Heart right ventricle (tissue), 16 donors: ENCODE measurements around the gene KCNIP1. TPM values are rescaled to one million over a fixed set of nuclear protein-coding genes. Genes with fewer than 3 reads are reported as not detected.

Experiments used
- ATAC-seq, 8 donors: fragments of 200-7000 bp; cut with Tn5 transposase; one replicate each; pipeline ENCODE4 v1.9.1; 2020; ENCODE audit warnings: mild to moderate bottlenecking in 8 of 8, moderate library complexity in 8 of 8, moderate number of reproducible peaks in 1 of 8
- DNase-seq, 2 donors: peaks; one replicate each; pipeline ENCODE4 v3.0.0-alpha.2; 2020
- H3K27ac ChIP-seq, 10 donors: fragments of 200-600 bp; sonication (generic) in 2 of 10; one replicate each; pipeline versions ENCODE4 v1.5.0 to v1.8.0; 2020 to 2022; ENCODE audit warnings: mild to moderate bottlenecking in 3 of 10
- H3K27me3 ChIP-seq, 7 donors: fragments of 200-600 bp; one replicate each; pipeline ENCODE4 v1.8.0; 2021 to 2022; ENCODE audit warnings: mild to moderate bottlenecking in 2 of 7
- H3K36me3 ChIP-seq, 9 donors: fragments of 200-600 bp; sonication (generic) in 1 of 9; one replicate each; pipeline versions ENCODE4 v1.5.0 to v1.8.0; 2020 to 2022; ENCODE audit warnings: mild to moderate bottlenecking in 2 of 9
- H3K4me1 ChIP-seq, 9 donors: fragments of 200-600 bp; sonication (generic) in 1 of 9; one replicate each; pipeline versions ENCODE4 v1.5.0 to v1.8.0; 2020 to 2022; ENCODE audit warnings: mild to moderate bottlenecking in 4 of 9
- H3K4me3 ChIP-seq, 10 donors: fragments of 200-600 bp; sonication (generic) in 2 of 10; one replicate each; pipeline versions ENCODE4 v1.5.0 to v1.8.0; 2020 to 2022; ENCODE audit warnings: mild to moderate bottlenecking in 7 of 10, moderate library complexity in 2 of 10
- H3K9me3 ChIP-seq, 11 donors: fragments of 200-600 bp in 10 of 11; sonication (generic) in 2 of 11; one replicate each; pipeline versions ENCODE4 v1.5.0 to v1.8.0; 2013 to 2022; ENCODE audit warnings: mild to moderate bottlenecking in 2 of 11, control low read depth in 1 of 11, moderate library complexity in 1 of 11
- whole genome bisulfite sequencing, 2 donors: extraction: QIAGEN DNeasy Blood & Tissue Kit; methylation state at CpG; one replicate each; pipeline ENCODE4 v1.1.7; 2013; ENCODE audit warnings: inconsistent platforms in 1 of 2; 5-methylcytosine and 5-hydroxymethylcytosine counted together
- intact Hi-C, 10 donors: fragments of 100-400 bp; cut with DNase I; formaldehyde crosslinking; loops; one replicate each; pipeline versions ENCODE4 v1.11.1 to v1.14.2; 2022
- polyA plus RNA-seq, 2 donors: library from polyadenylated mRNA; stranded (reverse); fragments of 200-250 nt; gene quantifications; one replicate each; pipeline ENCODE4 v1.2.3, GENCODE V29; 2013
- total RNA-seq, 10 donors: library from RNA; stranded (reverse); fragmentation: NEBNext Ultra II Directional in 3 of 10; extraction: Animal tissue kit (Norgen Biotek cat#: 25700) in 3 of 10; gene quantifications; one replicate each; pipeline versions ENCODE4 v1.2.1 to v1.2.4, GENCODE V29; 2021 to 2023
- TF ChIP-seq, protein P1 (sequence below), 9 donors: fragments of 200-600 bp; sonication (generic) in 2 of 9; IDR thresholded peaks; one replicate each; pipeline versions ENCODE4 v1.5.0 to v1.8.0; 2021 to 2022; ENCODE audit warnings: antibody characterized with exemption in 9 of 9, mild to moderate bottlenecking in 5 of 9, moderate library complexity in 1 of 9
- donor health status: Arrhythmogenic right ventricular cardiomyopathy.
- donor health status: ischemic (EF 13 %, LVEDD 7.1; RV severe dilation, severe dysfunction).
- donor health status: healthy with polysubstance abuse.
- donor health status: DM: no; HTN: yes; CAD: no.
- donor health status: DM: no; HTN: no; CAD: no.
- donor health status: ischemic (EF 25% LVEDD 6.9; RV normal size, moderate dysfunction).
- donor health status: ischemic (EF 25% LVEDD 5.7; RV mildly dilated, moderate dysfunction).
- donor health status: healthy.
- donor health status: DM: yes; HTN: yes; CAD: no.
- donor health status: Ischemic cardiomyopathy.
- donor health status: ischemic (EF 35%, LVEDD 5.7; RV mildly dilated, moderate dysfunction).
- donor health status: nonischemic (EF 11% LVEDD 7.7; RV severe dilation, severe dysfunction).
- donor health status: DM: yes; HTN: yes; CAD: no.
- donor health status: PGD.
- donor health status: ischemic (EF 29% LVEDD 5.4; RV normal size, mild dysfunction).
- donor health status: nonischemic (EF 23%, LVEDD 6.1; RV moderate dilation, normal function).

KCNIP1 gene
- total and polyA plus RNA-seq, 12 donors: 0.06 to 0.67 (median 0.21) TPM; not detected in 7

DNA sequence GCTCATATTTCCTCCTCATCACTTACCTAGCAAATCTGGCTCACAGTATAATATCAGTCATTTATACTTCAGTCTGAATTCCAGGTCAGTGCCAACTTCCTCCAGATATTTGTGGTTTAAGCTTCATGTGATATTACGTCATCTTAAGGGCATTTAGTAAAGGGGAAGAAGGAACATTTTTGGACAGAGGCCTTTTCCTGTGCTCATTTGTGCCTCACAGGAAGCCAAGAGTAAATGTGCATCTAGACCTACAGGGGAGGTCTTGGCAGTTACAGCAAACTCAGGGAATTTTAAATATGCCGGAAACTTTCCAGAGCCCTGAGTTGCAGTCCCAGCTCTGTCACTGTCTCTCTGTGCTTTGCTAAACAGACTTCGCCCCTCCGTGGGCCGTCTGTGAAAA lies 12.3 kb upstream of the KCNIP1 start:
- intact Hi-C loops: no loop called here
- H3K4me3 ChIP-seq: no peak overlapping the region
- TF ChIP-seq, protein P1, sequence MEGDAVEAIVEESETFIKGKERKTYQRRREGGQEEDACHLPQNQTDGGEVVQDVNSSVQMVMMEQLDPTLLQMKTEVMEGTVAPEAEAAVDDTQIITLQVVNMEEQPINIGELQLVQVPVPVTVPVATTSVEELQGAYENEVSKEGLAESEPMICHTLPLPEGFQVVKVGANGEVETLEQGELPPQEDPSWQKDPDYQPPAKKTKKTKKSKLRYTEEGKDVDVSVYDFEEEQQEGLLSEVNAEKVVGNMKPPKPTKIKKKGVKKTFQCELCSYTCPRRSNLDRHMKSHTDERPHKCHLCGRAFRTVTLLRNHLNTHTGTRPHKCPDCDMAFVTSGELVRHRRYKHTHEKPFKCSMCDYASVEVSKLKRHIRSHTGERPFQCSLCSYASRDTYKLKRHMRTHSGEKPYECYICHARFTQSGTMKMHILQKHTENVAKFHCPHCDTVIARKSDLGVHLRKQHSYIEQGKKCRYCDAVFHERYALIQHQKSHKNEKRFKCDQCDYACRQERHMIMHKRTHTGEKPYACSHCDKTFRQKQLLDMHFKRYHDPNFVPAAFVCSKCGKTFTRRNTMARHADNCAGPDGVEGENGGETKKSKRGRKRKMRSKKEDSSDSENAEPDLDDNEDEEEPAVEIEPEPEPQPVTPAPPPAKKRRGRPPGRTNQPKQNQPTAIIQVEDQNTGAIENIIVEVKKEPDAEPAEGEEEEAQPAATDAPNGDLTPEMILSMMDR (IDR thresholded peaks at IDR 0.05): no peak
- peak overlapping the region in 6 of 10 donors; percentile 29 to 74 (median 48) for H3K27ac ChIP-seq
- 28 to 39% methylated on average over 5 of the region's 5 CpGs for WGBS, 2 donors
- no peaks in the 10 kb centered on the region for H3K9me3 ChIP-seq
- no peaks in the 10 kb centered on the region for H3K27me3 ChIP-seq
- peaks cover 0 to 27% (median 13%) of the 10 kb centered on the region in 9 donors for H3K4me1 ChIP-seq
- no peaks in the 10 kb centered on the region for H3K36me3 ChIP-seq
- DNase-seq (peak in 1 of 2 donors; percentile 23), ATAC-seq (peak; percentile 55 to 83 (median 72))

DNA sequence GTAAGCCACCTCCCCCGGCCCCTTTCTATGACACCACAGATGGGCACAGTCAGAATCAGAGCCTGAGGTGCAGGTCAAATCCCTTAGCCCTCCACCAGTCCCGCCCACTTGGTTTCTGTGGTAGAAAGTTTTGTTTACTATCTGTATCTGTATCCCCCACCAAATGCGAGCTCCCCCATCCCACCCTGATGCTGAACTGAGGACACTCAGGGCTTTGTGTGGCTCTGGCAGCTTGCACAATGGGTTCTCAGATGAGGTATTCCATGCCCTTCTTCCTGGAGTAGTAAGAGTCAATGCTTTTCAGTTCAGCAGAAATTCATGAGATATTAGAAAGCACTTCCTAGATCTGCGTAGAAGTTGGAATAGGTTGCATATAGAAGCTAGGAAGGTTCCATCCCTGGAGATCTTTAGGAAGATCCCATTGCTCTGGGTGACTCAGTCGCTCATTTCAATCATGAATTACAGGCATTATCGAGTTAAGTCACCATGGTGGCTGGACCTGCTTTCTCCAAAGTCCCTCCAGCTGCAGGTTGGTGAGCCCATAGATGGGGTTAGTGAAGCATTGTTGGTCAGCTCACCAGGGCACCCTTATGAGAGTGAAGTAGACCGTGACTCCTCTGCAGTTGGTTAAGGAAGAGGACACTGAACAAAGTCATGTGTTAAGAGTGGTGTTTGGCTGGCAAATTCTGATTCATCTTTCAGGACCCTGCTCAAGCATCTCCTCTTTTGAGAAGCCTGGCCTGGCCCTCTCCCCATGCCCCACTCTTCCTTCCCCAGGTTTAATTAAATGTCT lies 10.6 kb upstream of the KCNIP1 start:
- DNase-seq (no peak), ATAC-seq (no peak)
- Histone ChIP-seq H3K36me3 (no peaks in the 10 kb centered on the region), H3K4me3 (no peak overlapping the region), H3K9me3 (no peaks in the 10 kb centered on the region), H3K27ac (no peak overlapping the region), H3K27me3 (no peaks in the 10 kb centered on the region), H3K4me1 (peaks cover 0 to 27% (median 13%) of the 10 kb centered on the region in 9 donors)
- intact Hi-C loops: no loop called here
- TF ChIP-seq, protein P1 (IDR thresholded peaks at IDR 0.05): no peak
- WGBS, 2 donors: 93 to 97% methylated on average over 7 of the region's 7 CpGs

DNA sequence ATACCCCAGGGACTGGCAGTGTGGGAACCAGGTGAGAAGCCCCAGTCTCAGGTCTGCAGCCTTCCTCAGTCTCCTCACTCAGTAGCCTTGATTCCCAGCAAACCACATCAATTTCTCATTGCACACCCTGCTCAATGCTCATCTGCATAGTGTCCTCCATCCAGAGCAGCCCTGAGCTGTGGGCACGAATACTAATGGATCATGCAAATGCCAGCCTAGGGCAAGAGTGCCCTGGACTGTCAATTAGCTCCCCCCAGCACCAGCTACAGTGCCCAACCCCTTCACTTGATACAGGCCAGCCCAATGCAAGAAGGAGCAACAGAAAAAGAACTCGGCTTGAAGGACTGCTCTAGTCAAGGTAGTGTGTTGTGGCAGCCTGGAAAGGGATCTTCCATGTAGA lies 9.8 kb upstream of the KCNIP1 start:
- intact Hi-C loops: no loop called here
- Histone ChIP-seq H3K27me3 (no peaks in the 10 kb centered on the region), H3K36me3 (no peaks in the 10 kb centered on the region), H3K4me1 (peaks cover 0 to 27% (median 13%) of the 10 kb centered on the region in 9 donors), H3K4me3 (no peak overlapping the region), H3K9me3 (no peaks in the 10 kb centered on the region), H3K27ac (no peak overlapping the region)
- DNase-seq (no peak), ATAC-seq (no peak)
- 93 to 97% methylated on average over 2 of the region's 2 CpGs for WGBS, 2 donors
- TF ChIP-seq, protein P1 (IDR thresholded peaks at IDR 0.05): no peak

DNA sequence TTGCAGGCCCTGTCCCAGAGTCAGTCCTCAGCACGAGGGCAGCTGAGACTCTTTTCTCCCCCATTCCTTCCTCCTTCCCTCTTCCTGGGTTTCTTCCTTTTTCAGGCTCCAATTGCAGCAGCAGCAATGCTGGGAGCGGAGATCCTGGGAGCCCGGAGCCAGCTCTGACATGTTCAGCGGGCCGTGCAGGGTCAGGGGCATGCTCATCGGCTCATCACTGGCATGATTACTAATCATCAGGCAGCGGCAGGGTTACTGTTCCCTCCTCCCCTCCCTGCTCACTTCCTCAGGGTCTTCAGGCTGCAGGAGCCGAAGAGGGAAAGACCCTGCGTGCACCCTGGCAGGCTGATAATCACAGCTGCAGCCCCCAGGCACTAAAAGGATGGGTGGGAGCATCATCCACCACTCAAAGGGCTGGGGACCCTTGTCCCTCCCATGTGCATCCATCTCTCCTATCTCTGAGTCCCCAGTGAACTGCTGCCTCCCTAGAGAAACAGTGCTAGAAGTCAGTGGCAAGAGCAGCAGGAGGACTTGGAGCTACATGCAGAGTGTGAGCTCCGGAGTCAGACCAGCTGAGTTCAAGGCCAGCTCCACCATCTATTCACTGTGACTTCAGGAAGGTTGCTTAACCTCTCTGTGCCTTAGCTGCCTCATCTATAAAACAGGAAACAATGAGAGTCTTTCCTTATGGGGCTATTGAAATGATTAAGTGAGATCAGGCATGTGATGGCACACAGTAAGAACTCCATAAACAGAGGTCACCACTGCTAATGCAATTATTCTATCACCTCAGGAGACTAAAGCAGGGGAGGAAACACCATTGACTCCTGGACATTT lies 7.8 kb upstream of the KCNIP1 start:
- DNase-seq (no peak), ATAC-seq (no peak)
- Histone ChIP-seq H3K4me1 (peaks cover 0 to 21% (median 12%) of the 10 kb centered on the region in 9 donors), H3K27me3 (peaks cover 0 to 6% (median 0%) of the 10 kb centered on the region in 7 donors), H3K27ac (no peak overlapping the region), H3K9me3 (peaks cover 0 to 5% (median 0%) of the 10 kb centered on the region in 11 donors), H3K36me3 (no peaks in the 10 kb centered on the region), H3K4me3 (no peak overlapping the region)
- TF ChIP-seq, protein P1 (IDR thresholded peaks at IDR 0.05): no peak
- intact Hi-C loops: no loop called here
- 70 to 75% methylated on average over 10 of the region's 10 CpGs for WGBS, 2 donors
